ENCODE measurements around the gene C1orf116.

Gene C1orf116

DNA sequence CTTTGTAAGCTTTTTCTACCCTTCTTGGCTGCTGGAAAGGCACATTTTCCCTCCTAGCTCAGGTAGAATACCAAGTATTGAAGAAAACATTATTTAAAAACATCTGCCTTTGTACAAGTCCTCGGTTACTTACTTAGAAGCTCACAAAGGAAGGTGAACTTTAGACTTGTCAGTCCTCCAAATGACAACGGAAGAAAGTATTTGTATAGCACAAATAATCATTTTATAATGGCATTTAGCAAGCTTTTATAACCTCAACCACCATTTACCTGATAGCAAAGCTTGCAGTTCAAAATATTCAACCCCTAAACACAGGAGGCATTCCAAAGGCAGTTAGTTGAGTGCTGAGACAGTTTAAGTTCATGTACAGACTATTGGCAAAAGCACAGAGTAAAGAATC lies 59.8 kb downstream of the C1orf116 start:
- TF ChIP-seq, protein P1, sequence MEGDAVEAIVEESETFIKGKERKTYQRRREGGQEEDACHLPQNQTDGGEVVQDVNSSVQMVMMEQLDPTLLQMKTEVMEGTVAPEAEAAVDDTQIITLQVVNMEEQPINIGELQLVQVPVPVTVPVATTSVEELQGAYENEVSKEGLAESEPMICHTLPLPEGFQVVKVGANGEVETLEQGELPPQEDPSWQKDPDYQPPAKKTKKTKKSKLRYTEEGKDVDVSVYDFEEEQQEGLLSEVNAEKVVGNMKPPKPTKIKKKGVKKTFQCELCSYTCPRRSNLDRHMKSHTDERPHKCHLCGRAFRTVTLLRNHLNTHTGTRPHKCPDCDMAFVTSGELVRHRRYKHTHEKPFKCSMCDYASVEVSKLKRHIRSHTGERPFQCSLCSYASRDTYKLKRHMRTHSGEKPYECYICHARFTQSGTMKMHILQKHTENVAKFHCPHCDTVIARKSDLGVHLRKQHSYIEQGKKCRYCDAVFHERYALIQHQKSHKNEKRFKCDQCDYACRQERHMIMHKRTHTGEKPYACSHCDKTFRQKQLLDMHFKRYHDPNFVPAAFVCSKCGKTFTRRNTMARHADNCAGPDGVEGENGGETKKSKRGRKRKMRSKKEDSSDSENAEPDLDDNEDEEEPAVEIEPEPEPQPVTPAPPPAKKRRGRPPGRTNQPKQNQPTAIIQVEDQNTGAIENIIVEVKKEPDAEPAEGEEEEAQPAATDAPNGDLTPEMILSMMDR (conservative IDR thresholded peaks at IDR 0.05): no peak
- TF ChIP-seq ZFX (IDR thresholded peaks at IDR 0.05): no peak
- no peak overlapping the region for H3K27ac ChIP-seq

DNA sequence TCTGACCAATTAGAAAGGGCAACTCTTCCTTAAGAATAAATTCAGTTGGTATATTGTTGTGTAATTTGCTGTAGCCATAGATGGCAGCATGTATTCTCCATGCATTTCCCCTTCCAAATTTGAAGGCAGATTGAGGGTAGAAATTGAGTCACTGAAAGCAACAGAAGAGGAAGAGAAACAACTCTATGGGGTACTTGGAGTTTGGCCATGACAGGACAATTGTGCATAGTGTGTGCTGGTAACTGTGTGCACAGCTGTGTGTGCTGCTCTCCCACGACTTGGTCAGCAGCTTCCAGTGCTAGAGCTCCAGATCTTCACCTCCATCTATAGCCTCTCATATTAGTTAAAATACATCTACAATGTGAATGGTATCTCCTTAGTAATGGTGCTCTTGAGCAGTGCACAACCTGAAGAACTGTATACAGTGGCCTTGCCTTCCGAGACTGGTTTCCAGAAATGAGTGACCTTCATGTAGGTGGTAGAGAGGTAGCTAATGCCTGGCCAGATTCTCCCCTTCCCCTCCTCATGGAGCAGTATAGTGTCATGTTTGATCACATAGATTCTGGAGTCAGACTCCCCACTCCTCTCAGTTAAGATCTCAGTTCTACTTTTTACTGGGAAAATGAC lies 61.4 kb downstream of the C1orf116 start:
- TF ChIP-seq, protein P1 (conservative IDR thresholded peaks at IDR 0.05): no peak
- TF ChIP-seq ZFX (IDR thresholded peaks at IDR 0.05): no peak
- H3K27ac ChIP-seq: no peak overlapping the region

DNA sequence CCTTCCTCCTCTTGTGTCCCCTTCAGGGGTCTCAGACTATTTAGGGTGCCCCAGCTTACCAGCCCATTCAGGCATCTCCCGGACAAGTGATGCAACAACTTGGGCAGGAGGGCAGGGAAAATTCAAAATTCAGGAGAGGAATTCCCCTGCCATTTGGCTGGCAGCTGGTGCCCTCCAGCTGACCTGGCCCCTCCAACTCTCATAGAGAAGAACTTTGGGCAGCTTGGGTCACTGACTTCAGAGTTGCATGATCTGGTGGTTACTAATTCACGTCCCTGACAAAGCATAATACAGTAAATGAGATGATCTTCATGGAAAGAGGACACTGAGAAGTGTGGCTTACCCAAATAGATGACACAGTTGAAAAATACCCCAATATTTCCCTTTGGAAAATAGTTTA lies 62.1 kb downstream of the C1orf116 start, which contains the start of gene FCAMR:
Gene FCAMR (minus strand): TSS at position 15 of the 400 bp plus-strand sequence. CDS start 335 bp downstream, outside the sequence.
- no peak within 1 kb of the TSS for H3K27ac ChIP-seq
- no peak for TF ChIP-seq ZFX (IDR thresholded peaks at IDR 0.05)

DNA sequence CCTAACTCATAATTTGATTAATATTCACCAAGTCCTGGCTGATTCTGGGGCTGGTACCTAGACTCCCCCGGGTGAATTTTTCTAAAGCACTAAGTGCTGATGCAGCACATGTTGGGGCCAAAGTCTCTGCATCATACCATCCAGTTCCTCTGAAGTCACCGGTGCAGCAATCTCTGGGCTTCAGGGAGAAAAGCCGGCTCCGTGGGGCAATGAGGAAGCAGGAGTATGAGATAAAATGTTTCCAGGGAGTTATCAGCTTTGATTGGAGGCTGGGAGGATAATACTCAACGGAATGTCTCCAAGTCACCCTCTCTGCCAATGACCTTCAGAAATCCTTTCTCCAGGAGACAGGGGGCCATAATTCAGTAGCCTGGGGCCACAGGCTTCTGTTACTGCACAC lies 63.5 kb downstream of the C1orf116 start:
- no peak overlapping the region for H3K27ac ChIP-seq
- TF ChIP-seq ZFX (IDR thresholded peaks at IDR 0.05): no peak
- TF ChIP-seq, protein P1 (conservative IDR thresholded peaks at IDR 0.05): no peak

Measured in C4-2B (cell line).